Hepatocyte (in vitro differentiated cells): ENCODE data around the gene TMCO4.

Experiments used
- CTCF ChIP-seq: fragments of 200-600 bp; sonication (generic); IDR thresholded peaks from 2 replicates; pipeline ENCODE4 v1.5.1; 2016; ENCODE audit warnings: antibody characterized with exemption, mild to moderate bottlenecking; ENCODE audit not compliant: poor library complexity
- EZH2 ChIP-seq: fragments of 200-600 bp; sonication (generic); IDR thresholded peaks from 2 replicates; pipeline ENCODE4 v1.6.1; 2016; ENCODE audit warnings: antibody characterized with exemption, mild to moderate bottlenecking, borderline replicate concordance

GRCh38 chr1:19749685-19750084, 50.0 kb downstream of the TMCO4 start:
- TF ChIP-seq CTCF (no peak), EZH2 (no peak)
